Liver (tissue), 9 donors: Measurements from ENCODE around the gene TDRD9. TPM values are rescaled to one million over a fixed set of nuclear protein-coding genes. Genes with fewer than 3 reads are reported as not detected.

Experiments
- DNase-seq: peaks from one replicate; pipeline ENCODE4 v3.0.0-alpha.2; 2017; ENCODE audit warnings: low spot score
- H3K27ac ChIP-seq, 2 donors: one replicate each; pipeline ENCODE4 v1.7.0; 2013; ENCODE audit warnings: inconsistent platforms in 2 of 2, low read length in 2 of 2, control low read depth in 1 of 2, low read depth in 1 of 2, mild to moderate bottlenecking in 1 of 2
- H3K27me3 ChIP-seq, 4 donors: one replicate each; pipeline versions ENCODE4 v1.6.1 to v1.7.0; 2013; ENCODE audit warnings: low read length in 3 of 4, inconsistent platforms in 1 of 4, mild to moderate bottlenecking in 1 of 4, moderate library complexity in 1 of 4; ENCODE audit not compliant: control insufficient read depth in 4 of 4, insufficient read depth in 4 of 4
- H3K36me3 ChIP-seq, 4 donors: one replicate each; pipeline versions ENCODE4 v1.6.1 to v1.7.0; 2013; ENCODE audit warnings: low read length in 3 of 4, mild to moderate bottlenecking in 3 of 4, low read depth in 1 of 4, moderate library complexity in 1 of 4; ENCODE audit not compliant: control insufficient read depth in 4 of 4, insufficient read depth in 3 of 4
- H3K4me1 ChIP-seq, 4 donors: one replicate each; pipeline versions ENCODE4 v1.6.1 to v1.7.0; 2013; ENCODE audit warnings: low read length in 3 of 4, mild to moderate bottlenecking in 3 of 4, moderate library complexity in 1 of 4; ENCODE audit not compliant: control insufficient read depth in 4 of 4, insufficient read depth in 4 of 4
- H3K4me3 ChIP-seq, 3 donors: one replicate each; pipeline versions ENCODE4 v1.6.1 to v1.7.0; 2013; ENCODE audit warnings: low read length in 3 of 3, control low read depth in 1 of 3, low read depth in 1 of 3, mild to moderate bottlenecking in 1 of 3
- H3K9ac ChIP-seq, 2 donors: one replicate each; pipeline ENCODE4 v1.7.0; 2013; ENCODE audit warnings: low read length in 2 of 2, mild to moderate bottlenecking in 2 of 2, moderate library complexity in 2 of 2, control low read depth in 1 of 2, low read depth in 1 of 2
- H3K9me3 ChIP-seq, 4 donors: one replicate each; pipeline versions ENCODE4 v1.6.1 to v1.7.0; 2013; ENCODE audit warnings: low read length in 3 of 4; ENCODE audit not compliant: control insufficient read depth in 4 of 4
- ATF3 ChIP-seq: IDR thresholded peaks from 2 replicates; pipeline ENCODE4 v1.6.1; 2016; ENCODE audit warnings: antibody characterized with exemption
- FOXA1 ChIP-seq: IDR thresholded peaks from 2 replicates; pipeline ENCODE4 v1.6.1; 2016; ENCODE audit warnings: antibody characterized with exemption
- FOXA2 ChIP-seq: IDR thresholded peaks from 2 replicates; pipeline ENCODE4 v1.6.1; 2016; ENCODE audit warnings: antibody characterized with exemption
- GABPA ChIP-seq, 2 donors: IDR thresholded peaks in 1 of 2; conservative IDR thresholded peaks in 1 of 2; 2 replicates each; pipeline ENCODE4 v1.6.1; 2016; ENCODE audit warnings: antibody characterized with exemption in 2 of 2, mild to moderate bottlenecking in 1 of 2, moderate library complexity in 1 of 2
- HNF4A ChIP-seq, 2 donors: conservative IDR thresholded peaks; 2 replicates each; pipeline ENCODE4 v1.6.1; 2016; ENCODE audit warnings: antibody characterized with exemption in 2 of 2, mild to moderate bottlenecking in 2 of 2
- HNF4G ChIP-seq: IDR thresholded peaks from 2 replicates; pipeline ENCODE4 v1.6.1; 2016; ENCODE audit warnings: antibody characterized with exemption
- JUND ChIP-seq, 2 donors: IDR thresholded peaks; 2 replicates each; pipeline ENCODE4 v1.6.1; 2016; ENCODE audit warnings: antibody characterized with exemption in 2 of 2
- NR2F2 ChIP-seq: IDR thresholded peaks from 2 replicates; pipeline ENCODE4 v1.6.1; 2016; ENCODE audit warnings: antibody characterized with exemption
- RAD21 ChIP-seq, 2 donors: IDR thresholded peaks; 2 replicates each; pipeline ENCODE4 v1.6.1; 2016; ENCODE audit warnings: antibody characterized with exemption in 2 of 2, mild to moderate bottlenecking in 2 of 2
- REST ChIP-seq: IDR thresholded peaks from 2 replicates; pipeline ENCODE4 v1.6.1; 2016; ENCODE audit warnings: antibody characterized with exemption, mild to moderate bottlenecking
- RXRA ChIP-seq, 2 donors: IDR thresholded peaks; 2 replicates each; pipeline ENCODE4 v1.6.1; 2017 to 2018; ENCODE audit warnings: antibody characterized with exemption in 2 of 2, mild to moderate bottlenecking in 1 of 2
- SP1 ChIP-seq: IDR thresholded peaks from 2 replicates; pipeline ENCODE4 v1.6.1; 2018; ENCODE audit warnings: antibody characterized with exemption, mild to moderate bottlenecking
- TAF1 ChIP-seq: conservative IDR thresholded peaks from 2 replicates; pipeline ENCODE4 v1.6.1; 2016; ENCODE audit warnings: antibody characterized with exemption, mild to moderate bottlenecking
- YY1 ChIP-seq: IDR thresholded peaks from 2 replicates; pipeline ENCODE4 v1.6.1; 2016; ENCODE audit warnings: antibody characterized with exemption, mild to moderate bottlenecking
- ZBTB33 ChIP-seq: IDR thresholded peaks from 2 replicates; pipeline ENCODE4 v1.6.1; 2016; ENCODE audit warnings: antibody characterized with exemption
- WGBS: extraction: QIAGEN DNeasy Blood & Tissue Kit; methylation state at CpG from one replicate; pipeline ENCODE4 v1.1.7; 2013; 5-methylcytosine and 5-hydroxymethylcytosine counted together
- polyA plus RNA-seq, 2 donors: library from polyadenylated mRNA; stranded (reverse) in 1 of 2; unstranded in 1 of 2; fragments of 200-250 nt in 1 of 2; fragments of >200 nt in 1 of 2; fragmentation: Nextera tagmentation in 1 of 2; extraction: Ambion mirVana in 1 of 2; gene quantifications; one replicate each; pipeline versions ENCODE4 v1.2.1 to v1.2.3, GENCODE V29; 2013 to 2015
- total RNA-seq, 2 donors: library from RNA; depleted of rRNA; stranded (reverse); fragments of >200 nt; gene quantifications; one replicate each; pipeline ENCODE4 v1.2.3, GENCODE V29; 2014
- TF ChIP-seq, protein P1 (sequence below): fragments of 150-350 bp; IDR thresholded peaks from 2 replicates; pipeline ENCODE4 v1.5.1; 2017; ENCODE audit warnings: improper control_type of control experiment, low read depth, low read length; ENCODE audit not compliant: missing input control
- TF ChIP-seq, protein P2 (sequence below): IDR thresholded peaks from 2 replicates; pipeline ENCODE4 v1.6.1; 2016; ENCODE audit warnings: antibody characterized with exemption
- donor health status: healthy.
- donor health status: healthy.
- donor health status: healthy.
- donor health status: healthy.
- donor health status: healthy.

TDRD9 gene
- total and polyA plus RNA-seq, 4 donors = 0.12 to 1.0 (median 0.46) TPM

GRCh38 chr14:103948442-103948841 is 20.2 kb downstream of the TDRD9 start:
- TF ChIP-seq FOXA1 (no peak), RXRA (IDR thresholded peaks at IDR 0.05) (no peak), SP1 (no peak), ZBTB33 (no peak), JUND (IDR thresholded peaks at IDR 0.05) (no peak), FOXA2 (no peak), YY1 (no peak)
- TF ChIP-seq, protein P1, sequence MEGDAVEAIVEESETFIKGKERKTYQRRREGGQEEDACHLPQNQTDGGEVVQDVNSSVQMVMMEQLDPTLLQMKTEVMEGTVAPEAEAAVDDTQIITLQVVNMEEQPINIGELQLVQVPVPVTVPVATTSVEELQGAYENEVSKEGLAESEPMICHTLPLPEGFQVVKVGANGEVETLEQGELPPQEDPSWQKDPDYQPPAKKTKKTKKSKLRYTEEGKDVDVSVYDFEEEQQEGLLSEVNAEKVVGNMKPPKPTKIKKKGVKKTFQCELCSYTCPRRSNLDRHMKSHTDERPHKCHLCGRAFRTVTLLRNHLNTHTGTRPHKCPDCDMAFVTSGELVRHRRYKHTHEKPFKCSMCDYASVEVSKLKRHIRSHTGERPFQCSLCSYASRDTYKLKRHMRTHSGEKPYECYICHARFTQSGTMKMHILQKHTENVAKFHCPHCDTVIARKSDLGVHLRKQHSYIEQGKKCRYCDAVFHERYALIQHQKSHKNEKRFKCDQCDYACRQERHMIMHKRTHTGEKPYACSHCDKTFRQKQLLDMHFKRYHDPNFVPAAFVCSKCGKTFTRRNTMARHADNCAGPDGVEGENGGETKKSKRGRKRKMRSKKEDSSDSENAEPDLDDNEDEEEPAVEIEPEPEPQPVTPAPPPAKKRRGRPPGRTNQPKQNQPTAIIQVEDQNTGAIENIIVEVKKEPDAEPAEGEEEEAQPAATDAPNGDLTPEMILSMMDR = no peak
- 76% methylated on average over 2 of the region's 2 CpGs for WGBS
- no peak for DNase-seq
- H3K36me3 ChIP-seq = no peaks in the 10 kb centered on the region
- H3K4me3 ChIP-seq = no peak overlapping the region
- no peaks in the 10 kb centered on the region for H3K9me3 ChIP-seq
- H3K27me3 ChIP-seq = peaks cover 0 to 3% (median 2%) of the 10 kb centered on the region in 4 donors
- no peak overlapping the region for H3K9ac ChIP-seq
- H3K27ac ChIP-seq = no peak overlapping the region
- no peaks in the 10 kb centered on the region for H3K4me1 ChIP-seq

GRCh38 chr14:103949131-103949790 is 21.0 kb downstream of the TDRD9 start:
- H3K27me3 ChIP-seq = peaks cover 0 to 3% (median 2%) of the 10 kb centered on the region in 4 donors
- no peaks in the 10 kb centered on the region for H3K4me1 ChIP-seq
- no peaks in the 10 kb centered on the region for H3K9me3 ChIP-seq
- no peak for DNase-seq
- WGBS = 72% methylated on average over 5 of the region's 5 CpGs
- H3K9ac ChIP-seq = no peak overlapping the region
- H3K36me3 ChIP-seq = no peaks in the 10 kb centered on the region
- H3K27ac ChIP-seq = no peak overlapping the region
- H3K4me3 ChIP-seq = no peak overlapping the region
- TF ChIP-seq ATF3 (no peak), FOXA1 (no peak), FOXA2 (no peak)
- TF ChIP-seq, protein P2, sequence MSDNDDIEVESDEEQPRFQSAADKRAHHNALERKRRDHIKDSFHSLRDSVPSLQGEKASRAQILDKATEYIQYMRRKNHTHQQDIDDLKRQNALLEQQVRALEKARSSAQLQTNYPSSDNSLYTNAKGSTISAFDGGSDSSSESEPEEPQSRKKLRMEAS = no peak

GRCh38 chr14:103960457-103961055 is 32.3 kb downstream of the TDRD9 start:
- DNase-seq = no peak
- H3K27me3 ChIP-seq = no peaks in the 10 kb centered on the region

More at GRCh38 chr14:103960457-103961055, 32.3 kb downstream of the TDRD9 start:
- Histone ChIP-seq H3K36me3 (no peaks in the 10 kb centered on the region), H3K9ac (no peak overlapping the region), H3K27ac (no peak overlapping the region), H3K4me1 (no peaks in the 10 kb centered on the region), H3K9me3 (no peaks in the 10 kb centered on the region), H3K4me3 (no peak overlapping the region)
- no peak for TF ChIP-seq HNF4A (conservative IDR thresholded peaks at IDR 0.05)
- TF ChIP-seq, protein P1 = no peak
- no peak for TF ChIP-seq GABPA (IDR thresholded peaks at IDR 0.05 in 1 of 2, conservative IDR thresholded peaks at IDR 0.05 in 1 of 2)
- no peak for TF ChIP-seq HNF4G
- TF ChIP-seq NR2F2 = no peak
- no peak for TF ChIP-seq RAD21 (IDR thresholded peaks at IDR 0.05)
- no peak for TF ChIP-seq REST
- TF ChIP-seq YY1 = no peak
- no peak for TF ChIP-seq TAF1
- no peak for TF ChIP-seq SP1
- TF ChIP-seq JUND (IDR thresholded peaks at IDR 0.05) = no peak
- no peak for TF ChIP-seq RXRA (IDR thresholded peaks at IDR 0.05)
- WGBS = 59% methylated on average over 11 of the region's 11 CpGs
